HG02884 (cell line): Measurements from ENCODE around the gene TBC1D10A.

Experiments
- ATAC-seq: cut with Tn5 transposase; IDR thresholded peaks from one replicate; pipeline ENCODE4 v1.9.1; 2021; ENCODE audit warnings: mild to moderate bottlenecking, moderate library complexity; ENCODE audit not compliant: unreplicated experiment

The TBC1D10A gene

DNA sequence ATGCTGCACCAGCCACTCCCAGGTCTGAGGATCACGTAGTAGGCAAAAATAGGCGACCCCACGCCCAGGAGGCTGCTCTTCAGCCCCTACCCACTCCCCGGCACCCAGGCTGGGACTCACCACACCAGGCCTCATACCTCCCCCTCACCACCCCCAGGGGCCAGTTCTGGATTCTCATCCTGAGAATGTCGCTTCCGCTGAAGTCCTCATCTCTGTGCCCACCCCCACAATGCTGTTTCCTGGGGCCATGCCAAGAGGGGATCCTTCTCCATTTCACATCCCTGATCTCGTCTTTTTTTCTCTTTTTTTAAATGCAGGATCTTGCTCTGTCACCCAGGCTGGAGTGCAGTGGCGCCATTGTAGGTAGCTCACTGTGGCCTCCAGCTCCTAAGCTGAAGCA is 58.4 kb downstream of the TBC1D10A start:
- ATAC-seq, result no peak

DNA sequence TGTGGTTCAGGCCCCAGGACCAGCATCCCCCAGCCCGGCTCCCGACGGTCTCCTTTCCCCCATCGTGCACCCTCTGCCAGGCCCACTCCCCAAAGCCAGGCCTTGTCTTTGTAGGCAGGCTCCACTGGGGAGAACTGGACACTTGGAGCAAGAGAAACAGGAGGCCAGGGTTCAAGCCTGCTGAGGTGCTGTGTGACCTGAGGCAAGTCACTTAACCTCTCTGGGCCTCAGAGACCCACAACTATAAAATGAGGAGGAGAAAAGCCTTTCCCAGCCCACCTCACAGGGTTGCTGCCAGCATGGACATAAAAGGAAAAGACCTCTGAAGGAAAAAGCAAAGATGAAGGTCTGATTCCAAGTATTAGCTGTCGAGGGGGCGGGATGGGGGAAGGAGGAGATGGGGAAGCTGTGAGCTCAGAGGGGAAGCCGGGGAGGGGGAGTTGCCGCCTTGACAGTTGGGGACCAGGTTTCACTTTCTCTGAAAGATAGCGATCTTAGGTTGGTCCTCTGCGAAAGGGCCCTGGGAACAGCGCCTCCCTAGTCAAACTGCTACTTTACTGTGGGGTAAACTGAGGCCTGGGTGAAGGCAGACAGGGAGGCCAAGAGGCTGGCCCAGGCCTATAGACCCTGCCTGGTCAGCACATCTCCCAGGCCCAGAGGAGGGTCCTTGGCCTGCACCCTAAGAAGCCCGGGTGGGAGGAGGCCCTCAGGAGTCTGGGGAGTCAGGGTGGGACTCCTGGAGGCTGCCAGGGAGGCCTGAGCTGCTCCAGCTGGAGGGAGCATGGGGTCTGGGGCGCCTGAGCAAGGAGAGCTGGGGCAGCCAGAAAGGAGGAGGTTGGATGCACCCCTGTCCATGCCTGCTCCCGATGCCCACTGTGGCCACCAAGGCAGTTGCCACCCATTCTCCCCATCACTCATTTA is 59.1 kb downstream of the TBC1D10A start:
- ATAC-seq, result no peak

DNA sequence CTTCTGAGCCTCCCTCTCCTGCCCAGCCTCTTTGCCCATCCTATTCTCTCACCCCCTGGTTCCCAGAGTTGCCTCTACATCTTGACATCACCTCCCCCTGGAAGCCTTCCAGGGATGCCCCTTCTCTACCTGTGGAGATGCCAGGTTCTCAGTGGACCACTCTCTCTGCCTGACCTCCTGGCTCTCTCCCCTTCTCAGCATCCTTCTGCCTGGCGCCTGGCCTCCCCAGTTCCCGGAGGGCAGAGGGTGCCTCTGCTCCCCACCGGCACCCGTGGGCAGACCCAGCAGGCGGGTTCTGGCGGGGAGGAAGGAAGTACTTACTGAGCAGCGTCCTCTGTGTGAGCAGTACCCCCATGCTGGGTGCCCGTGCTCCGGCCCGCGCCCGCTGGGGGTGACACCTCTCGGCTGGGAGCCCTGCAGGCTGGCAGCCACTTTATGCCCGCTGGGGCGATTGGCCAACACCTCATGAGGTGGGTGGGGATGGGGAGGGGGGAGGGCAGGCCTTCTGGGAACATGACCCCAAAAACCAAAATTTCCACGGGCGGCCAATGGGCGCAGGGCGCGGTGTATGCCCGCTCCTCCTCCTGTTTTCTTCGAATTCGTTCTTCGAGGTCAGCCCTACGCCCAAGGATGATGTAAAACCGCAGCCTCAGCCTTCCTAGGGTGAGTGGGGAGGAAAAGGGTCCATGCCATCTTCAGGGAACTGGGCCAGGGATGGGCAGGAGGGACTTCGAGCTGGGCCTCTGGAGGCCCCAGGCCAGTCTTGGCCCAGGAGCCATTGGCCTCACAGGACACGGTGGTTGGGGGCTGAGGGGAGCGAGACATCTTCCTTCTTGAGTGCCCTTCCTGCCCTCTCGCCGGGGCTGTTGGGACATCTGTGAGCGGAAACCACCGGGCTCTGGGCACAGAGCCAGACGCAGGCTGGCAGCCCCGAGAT is 60.0 kb downstream of the TBC1D10A start, which contains the start of gene OSM:
Gene OSM (minus strand): TSS at position 407 of the 937 bp plus-strand sequence. CDS start 52 bp downstream, at position 355.
- ATAC-seq, result no peak

- ATAC-seq, result no peak
These were observed 60.8 kb downstream of the TBC1D10A start for GRCh38 chr22:30265823-30266444.

DNA sequence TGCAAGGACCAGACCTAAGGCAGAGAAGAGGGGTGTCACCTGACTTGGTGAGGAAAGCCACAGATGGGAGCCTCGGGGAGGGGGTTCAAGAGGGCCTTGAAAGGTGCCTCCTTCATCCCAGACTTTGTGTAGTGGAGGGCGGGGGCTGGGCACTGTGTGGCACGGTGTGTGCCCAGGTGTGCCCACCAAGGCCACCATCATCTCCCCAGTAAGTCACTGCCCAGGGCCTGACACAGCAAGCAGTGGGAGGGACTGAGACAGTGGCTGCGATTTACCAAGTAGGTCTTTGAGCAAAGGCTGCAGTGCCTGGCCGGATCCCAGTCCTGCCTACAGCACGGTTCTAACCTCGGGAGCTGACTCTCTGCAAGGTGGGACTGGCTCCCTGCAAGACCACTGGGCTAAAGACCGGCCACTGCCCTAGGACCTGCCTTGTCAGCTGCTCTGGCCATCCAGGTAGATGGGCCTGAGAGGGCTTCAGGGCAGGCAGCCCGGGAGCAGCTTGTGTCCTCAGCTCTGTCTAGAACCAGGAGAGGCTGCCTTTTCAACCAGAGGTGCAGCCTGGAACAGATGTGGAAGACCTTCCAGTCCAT is 61.5 kb downstream of the TBC1D10A start:
- ATAC-seq, result no peak

DNA sequence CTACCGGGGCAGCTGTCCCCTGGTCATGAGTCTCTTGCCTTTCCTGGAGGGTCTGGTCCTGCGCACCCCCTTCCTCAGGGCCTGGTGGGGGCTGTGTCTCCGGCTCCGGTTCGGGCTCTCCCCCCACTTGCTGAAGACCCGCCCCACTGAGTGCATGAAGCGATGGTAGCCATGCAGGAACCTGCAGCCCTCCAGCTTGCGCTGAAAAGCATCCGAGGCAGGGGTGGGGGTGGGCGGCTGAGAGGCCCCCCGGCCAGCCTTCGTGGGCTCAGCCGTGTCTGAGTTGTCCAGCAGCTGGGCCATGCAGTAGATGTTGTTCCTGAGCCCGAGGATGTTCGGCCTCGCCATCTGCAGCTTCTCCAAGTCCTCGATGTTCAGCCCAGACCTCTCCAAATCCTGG is 62.9 kb downstream of the TBC1D10A start:
- no peak for ATAC-seq

- no peak for ATAC-seq
These were observed 63.6 kb downstream of the TBC1D10A start for GRCh38 chr22:30262917-30263741.

DNA sequence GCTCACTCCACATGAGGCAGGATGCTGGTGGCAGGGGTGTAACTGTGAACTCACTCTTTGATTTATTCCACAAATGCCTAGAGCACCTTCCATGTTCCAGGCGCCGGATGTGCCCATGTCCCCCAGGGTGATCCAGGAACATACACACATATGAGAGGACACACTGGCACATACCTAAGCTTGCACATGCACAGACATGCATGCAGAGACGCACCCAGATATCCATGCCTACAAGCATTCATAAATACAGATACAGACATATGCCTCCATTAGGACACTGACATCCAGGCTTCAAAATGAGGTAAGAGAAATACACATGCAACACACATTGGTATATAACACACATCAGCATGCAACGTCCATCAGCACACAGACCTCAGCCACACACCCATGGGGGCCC is 64.6 kb downstream of the TBC1D10A start:
- ATAC-seq, result no peak

GRCh38 chr22:30261134-30261533 is 65.6 kb downstream of the TBC1D10A start:
- ATAC-seq, result no peak

DNA sequence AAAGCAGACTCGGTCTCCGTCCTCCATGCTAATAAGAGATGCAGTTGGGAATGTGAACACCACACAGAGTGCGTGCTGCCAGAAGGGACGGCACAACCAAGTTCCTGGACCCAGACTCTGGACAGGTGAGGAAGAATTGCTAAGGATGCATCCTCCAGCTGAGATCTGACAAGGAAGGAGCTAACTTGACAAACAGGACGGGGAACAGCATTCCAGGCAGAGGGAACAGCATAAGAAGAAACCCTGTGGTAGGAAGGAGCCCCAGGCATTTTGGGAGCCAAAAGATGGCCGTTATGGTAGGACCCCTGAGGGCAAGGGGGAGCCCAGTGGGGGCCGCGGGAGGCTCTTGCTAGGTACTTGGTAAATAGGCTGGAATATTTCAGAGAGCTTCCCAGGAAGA is 66.1 kb downstream of the TBC1D10A start:
- no peak for ATAC-seq

DNA sequence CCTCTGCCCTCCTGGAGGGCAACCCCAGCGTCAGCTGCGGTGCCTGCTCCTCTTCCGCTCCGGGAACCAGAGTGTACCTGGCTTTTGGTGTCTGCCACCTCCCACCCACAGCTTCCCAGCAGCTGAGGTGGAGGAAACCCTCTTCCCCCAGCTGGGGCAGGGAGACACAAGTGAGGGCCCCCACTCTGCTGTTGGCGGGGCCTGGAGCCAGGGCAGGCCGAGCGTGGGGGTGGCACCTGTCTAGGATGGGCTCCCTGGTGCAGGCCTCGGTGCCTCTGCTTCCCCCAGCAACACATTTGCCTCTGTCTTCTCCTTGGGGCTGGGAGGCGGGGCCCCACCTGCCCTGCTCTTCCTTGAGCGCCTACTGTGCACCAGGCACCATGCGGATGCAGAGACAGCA is 66.5 kb downstream of the TBC1D10A start:
- ATAC-seq, result no peak

DNA sequence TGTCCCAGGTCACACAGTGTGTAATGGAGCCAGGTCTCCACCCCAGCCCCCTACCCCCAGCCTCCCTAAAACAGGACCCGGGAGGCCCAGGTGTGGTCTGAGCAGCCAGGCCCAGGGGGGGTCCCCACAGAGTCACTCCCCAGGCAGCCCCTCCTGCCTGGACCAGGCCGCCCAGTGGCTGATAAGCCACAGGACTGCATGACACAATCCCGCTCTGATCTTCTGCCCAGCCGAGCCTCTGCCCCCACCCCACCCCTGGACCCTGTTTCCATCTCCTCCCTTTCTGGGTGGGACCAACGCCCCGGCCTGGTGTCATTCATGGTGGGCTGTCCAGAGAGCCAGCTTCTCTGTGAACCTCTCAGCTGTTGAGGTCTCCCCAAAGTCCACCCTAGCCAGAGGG is 72.4 kb downstream of the TBC1D10A start:
- no peak for ATAC-seq

GRCh38 chr22:30253205-30253852 is 73.4 kb downstream of the TBC1D10A start:
- ATAC-seq, result no peak

- no peak for ATAC-seq
These were observed 74.1 kb downstream of the TBC1D10A start for GRCh38 chr22:30252411-30253204.

GRCh38 chr22:30251711-30252110 is 75.0 kb downstream of the TBC1D10A start:
- no peak for ATAC-seq

- ATAC-seq, result no peak
These were observed 76.0 kb downstream of the TBC1D10A start for GRCh38 chr22:30250661-30251267.

DNA sequence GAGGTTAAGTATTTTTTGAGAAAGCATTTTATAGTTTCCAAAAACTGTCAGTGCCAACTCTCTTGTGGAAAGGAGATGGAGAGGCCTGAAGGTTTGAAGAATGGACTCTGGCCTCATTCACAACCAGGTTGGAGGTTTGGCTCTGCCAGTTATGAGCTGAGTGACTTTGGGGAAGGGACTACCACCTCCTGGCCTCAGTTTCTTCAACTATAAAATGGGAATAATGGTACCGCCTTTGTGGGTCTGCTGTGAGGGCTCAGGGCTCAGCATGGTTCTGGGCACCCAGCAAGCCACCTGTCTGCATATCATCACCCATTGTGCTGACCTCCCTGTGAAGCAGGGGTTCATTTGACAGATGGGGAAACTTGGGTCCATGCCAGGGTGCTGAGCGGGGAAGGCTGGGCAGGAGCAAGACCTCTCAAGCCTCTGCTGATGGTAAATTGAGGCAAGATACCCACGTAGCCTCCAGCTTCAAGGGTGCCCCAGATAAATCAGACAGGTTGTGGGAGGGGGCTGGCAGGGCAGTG is 76.6 kb downstream of the TBC1D10A start:
- no peak for ATAC-seq
